Gastrocnemius medialis (tissue), 4 donors: ENCODE measurements around the gene CHRM4.

Source experiments
- CTCF ChIP-seq, 5 experiments: fragments of 450-650 bp in 3 of 5; fragments of 200-600 bp in 2 of 5; sonication (generic) in 2 of 5; IDR thresholded peaks in 4 of 5; conservative IDR thresholded peaks in 1 of 5; 1 replicate in 4 of 5; 2 replicates in 1 of 5; pipeline ENCODE4 v1.5.1; 2016 to 2019; ENCODE audit warnings: antibody characterized with exemption in 5 of 5, mild to moderate bottlenecking in 3 of 5, moderate library complexity in 3 of 5
- POLR2A ChIP-seq, 2 donors: fragments of 450-650 bp; IDR thresholded peaks; one replicate each; pipeline ENCODE4 v1.6.1; 2017; ENCODE audit warnings: antibody characterized with exemption in 2 of 2, mild to moderate bottlenecking in 2 of 2, moderate library complexity in 2 of 2

DNA sequence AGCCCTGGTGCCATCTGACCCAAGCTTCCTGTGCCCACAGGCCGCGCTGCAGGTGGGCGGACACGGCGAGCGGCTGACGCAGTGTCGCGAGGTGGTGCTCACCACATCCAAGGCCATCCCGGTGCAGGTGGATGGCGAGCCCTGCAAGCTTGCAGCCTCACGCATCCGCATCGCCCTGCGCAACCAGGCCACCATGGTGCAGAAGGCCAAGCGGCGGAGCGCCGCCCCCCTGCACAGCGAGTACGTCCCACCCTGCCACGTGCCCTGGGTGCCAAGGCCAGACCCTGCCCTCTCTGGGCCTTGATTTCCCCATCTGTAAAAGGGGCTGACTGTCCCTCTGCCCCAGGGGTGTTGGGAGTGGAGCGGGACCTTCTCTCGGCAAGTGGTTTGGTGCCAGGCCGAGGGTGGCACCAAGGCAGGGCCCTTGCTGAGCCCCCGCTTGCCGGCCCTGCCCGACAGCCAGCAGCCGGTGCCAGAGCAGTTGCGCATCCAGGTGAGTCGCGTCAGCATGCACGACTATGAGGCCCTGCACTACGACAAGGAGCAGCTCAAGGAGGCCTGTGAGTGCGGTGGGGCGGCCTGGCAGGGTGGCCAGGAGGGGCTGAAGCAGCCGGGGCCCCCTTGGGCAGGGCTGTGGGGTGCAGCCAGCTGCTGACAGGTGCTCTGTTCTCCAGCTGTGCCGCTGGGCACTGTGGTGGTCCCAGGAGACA lies 16.0 kb downstream of the CHRM4 start:
- TF ChIP-seq CTCF (IDR thresholded peaks at IDR 0.05 in 4 of 5, conservative IDR thresholded peaks at IDR 0.05 in 1 of 5) (no peak), POLR2A (IDR thresholded peaks at IDR 0.05) (no peak)
